GM19238 (cell line): ENCODE results near the gene C11orf24.

ENCODE experiments used
- DNase-seq: peaks from one replicate; pipeline ENCODE4 v3.0.0; 2011; ENCODE audit warnings: low spot score; ENCODE audit not compliant: insufficient read length

Gene C11orf24

DNA sequence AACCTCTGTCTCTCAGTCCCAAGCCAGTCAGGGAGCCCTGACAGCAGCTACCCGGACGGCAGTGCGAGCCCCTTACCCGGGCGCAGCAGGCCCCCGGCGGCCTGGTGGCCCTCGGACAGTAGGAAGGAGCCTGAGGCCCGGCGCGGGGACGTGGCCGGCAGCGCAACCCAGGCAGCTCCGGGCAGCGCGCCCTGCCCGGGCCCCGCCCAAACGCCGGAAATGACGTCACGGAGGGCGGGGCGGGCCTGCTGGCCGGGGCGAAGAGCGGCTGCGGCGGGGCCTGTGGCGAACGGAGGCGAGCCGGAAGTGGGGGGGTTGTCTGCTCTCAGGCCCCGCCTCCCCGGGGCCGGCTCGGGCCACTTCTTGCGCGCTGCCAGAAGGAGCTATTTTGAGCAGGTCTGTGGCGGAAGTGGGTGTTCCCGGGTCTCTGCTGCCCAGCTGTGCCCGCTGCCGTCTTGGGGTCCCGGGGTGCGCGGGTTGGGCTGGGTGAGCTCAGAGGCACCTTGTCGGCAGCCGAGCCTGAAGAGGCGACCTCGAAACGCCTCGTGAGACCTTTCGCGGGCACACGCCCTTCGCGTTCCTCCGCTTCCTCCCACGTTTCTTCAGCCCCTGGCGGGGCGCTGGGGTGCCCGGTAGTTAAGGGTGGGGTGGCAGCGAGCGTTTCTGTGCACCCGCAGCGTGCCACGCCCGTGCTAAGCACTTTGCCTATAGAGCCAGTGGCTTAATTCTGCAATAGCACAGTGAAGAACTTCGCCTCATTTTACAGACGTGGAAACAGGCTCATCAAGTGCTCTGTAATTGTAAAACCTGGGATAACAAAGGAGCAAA lies at the start of gene C11orf24:
Gene C11orf24, minus strand, starts transcription at position 193 of the 828 bp plus-strand sequence. CDS start 8,206 bp downstream, outside the sequence.
- DNase-seq, result peak; percentile 92

GRCh38 chr11:68317147-68317785 lies 45.5 kb upstream of the C11orf24 start:
- DNase-seq, result no peak

DNA sequence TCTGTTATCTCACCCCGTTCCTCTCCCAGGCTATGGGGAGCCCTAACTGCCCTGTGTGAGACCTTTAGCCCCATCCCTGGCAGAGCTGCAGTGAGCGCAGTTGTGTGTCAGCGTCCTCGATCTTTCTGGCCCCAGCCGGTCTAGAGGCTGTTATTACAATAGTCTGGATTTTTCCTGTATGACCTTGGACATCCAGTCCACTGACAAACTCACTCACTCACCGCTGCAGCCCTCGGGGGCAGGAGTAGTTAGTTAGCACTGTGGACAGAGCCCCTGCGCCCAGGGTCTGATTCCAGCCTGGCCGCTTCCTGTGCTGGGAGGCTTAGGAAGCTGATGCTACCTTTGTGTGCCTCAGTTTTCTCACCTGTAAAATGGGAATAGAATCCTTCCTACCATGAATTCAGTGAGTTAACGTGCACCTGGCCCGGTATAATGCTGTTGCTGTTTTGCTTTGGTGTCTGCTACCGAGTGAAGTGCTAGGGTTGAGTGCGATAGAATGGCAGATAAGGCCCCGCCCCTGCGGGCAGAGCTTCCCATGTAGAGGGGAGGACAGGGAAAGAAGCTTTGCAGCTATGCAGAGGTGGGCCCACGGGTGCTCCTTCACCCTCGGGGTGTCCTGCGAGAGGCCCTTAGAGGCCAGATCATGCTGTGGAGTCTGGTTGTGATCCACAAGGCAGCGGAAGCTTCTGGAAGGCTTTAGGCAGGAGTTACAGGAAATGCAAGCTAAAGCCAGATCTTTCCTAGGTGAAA lies 43.6 kb upstream of the C11orf24 start:
- DNase-seq, result no peak

GRCh38 chr11:68314203-68315170 lies 42.7 kb upstream of the C11orf24 start:
- DNase-seq, result no peak

DNA sequence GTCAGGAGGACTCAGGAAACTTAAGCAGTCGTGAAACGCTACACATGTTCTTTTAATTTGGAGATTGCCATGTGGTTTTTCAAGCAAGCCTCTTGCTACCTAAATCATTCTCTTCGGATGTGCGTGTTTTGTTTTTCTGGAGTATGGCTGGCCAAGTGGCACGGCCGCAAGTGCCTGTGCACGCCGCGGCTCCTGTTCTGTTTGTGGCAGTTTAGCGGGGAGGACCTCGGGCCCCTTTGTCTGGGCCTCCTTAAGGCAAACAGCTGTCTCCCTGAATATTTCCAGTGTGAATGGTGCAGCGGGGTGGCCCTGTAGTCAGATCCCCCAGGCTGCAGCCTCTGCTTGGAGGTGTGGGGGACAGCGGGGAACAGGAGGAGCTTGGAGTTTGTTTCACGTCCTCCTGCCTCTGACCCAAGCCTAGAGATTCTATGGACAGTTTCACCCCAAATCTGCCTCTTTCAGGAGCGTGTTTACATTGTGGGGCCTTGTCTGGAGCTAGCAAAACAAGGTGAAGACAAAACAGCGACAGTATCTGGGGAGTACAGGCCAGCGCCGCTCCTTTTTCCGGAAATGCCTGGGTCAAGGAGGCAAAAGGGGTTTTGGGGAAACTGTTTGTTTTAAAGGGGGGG lies 41.9 kb upstream of the C11orf24 start:
- no peak for DNase-seq

- DNase-seq, result peak; percentile 60
Observed at GRCh38 chr11:68312780-68313573, 41.2 kb upstream of the C11orf24 start.

DNA sequence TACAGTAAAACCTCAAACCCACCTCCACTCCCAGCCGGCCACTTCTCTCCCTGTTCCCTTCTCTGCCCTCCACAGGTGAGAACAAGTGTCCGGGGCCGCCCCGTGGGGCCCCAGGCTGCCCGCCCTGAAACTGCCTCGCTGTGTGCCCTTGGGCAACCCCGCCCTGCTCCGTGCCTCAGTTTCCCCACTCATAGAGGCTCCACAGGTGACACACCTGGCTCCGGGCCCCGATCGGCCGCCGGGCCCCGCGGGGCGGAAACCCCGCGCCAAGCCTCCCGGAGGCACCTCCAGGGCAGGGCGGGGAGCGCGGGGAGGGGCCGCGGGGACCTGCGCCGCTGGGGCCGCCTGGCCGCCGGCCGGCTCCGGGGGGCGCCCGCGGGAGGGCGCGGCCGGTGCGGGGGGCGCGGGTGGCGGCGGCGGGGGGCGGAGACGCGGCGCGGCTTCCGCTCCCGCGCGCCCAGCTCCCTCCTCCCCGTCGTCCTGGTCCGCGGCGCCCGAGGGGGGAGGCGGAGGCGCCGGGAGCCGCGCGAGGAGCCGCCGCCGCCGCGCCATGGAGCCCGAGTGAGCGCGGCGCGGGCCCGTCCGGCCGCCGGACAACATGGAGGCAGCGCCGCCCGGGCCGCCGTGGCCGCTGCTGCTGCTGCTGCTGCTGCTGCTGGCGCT lies 40.5 kb upstream of the C11orf24 start, which contains the start of gene LRP5:
Gene LRP5, plus strand, starts transcription at position 475 of the 663 bp plus-strand sequence. Its CDS starts 124 bp downstream, at position 599.
- peak; percentile 74 for DNase-seq

- DNase-seq, result no peak
Observed at GRCh38 chr11:68311160-68312116, 39.7 kb upstream of the C11orf24 start.

- DNase-seq, result no peak
Observed at GRCh38 chr11:68309621-68310185, 37.9 kb upstream of the C11orf24 start.

DNA sequence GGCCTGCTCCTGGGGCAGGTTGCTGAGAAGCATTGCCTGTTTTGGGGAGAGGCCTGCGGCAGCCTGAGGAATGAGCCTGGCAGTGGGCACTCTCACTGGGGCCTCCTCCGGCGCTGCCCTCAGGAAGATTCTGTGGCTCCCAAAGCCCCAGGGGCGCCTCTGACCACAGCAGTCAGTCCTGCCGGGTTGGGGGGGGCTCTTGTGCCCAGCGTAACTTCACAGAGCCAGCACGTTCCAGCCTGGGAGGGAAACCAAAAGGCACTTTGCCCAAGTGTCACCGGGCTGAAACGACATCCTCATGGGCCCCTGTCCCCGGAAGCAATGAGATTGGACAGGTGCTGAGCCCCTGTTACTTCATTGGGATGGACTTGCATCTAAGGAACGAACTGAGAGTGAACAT lies 36.3 kb upstream of the C11orf24 start:
- no peak for DNase-seq

GRCh38 chr11:68306636-68307035 lies 34.9 kb upstream of the C11orf24 start:
- DNase-seq, result no peak

GRCh38 chr11:68303982-68304780 lies 32.4 kb upstream of the C11orf24 start:
- no peak for DNase-seq

DNA sequence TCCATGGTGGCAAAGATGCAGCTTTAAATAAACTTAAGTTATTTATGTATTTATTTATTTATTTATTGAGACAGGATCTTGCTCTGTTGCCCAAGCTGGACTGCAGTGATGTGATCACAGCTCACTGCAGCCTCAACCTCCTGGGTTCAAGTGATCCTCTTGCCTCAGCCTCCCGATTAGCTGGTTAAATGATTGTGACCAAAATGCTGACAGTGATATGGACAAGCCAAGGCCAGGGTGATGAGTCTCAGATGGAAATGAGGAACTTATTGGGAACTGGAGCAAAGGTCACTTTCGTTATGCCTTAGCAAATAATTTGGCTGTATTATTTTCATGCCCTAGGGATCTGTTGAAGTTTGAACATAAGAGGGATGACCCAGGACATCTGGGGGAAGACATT lies 31.3 kb upstream of the C11orf24 start:
- no peak for DNase-seq

- DNase-seq, result no peak
Observed at GRCh38 chr11:68302670-68303069, 30.9 kb upstream of the C11orf24 start.

DNA sequence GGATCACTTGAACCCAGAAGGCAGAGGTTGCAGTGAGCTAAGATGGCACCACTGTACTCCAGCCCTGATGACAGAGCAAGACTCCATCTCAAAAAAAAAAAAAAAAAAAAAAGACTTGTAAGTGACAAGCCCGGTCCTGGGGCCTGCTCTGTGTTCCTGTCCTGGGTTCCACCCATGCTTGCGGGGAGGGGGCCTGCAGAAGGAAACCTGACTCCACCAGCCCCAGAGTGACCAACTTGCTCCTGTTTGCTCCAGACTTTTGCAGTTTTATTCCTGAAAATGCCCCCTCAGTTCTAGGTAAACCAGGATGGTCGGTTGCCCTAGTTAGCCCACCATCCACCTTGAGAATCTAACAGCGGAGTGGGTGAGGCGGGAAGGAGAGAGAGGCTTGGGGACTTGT lies 30.5 kb upstream of the C11orf24 start:
- no peak for DNase-seq

- DNase-seq, result no peak
Observed at GRCh38 chr11:68300076-68300830, 28.5 kb upstream of the C11orf24 start.
